NT2/D1 (cell line): Measurements from ENCODE around the gene CRB2.
"Not testable (repeated sequence)": the region's sequence is repeated elsewhere in the genome, so short reads cannot be mapped to it uniquely, and the experiment has no call there.

Experiments used
- DNase-seq: peaks from one replicate; pipeline ENCODE4 v3.0.0-alpha.2; 2011; ENCODE audit warnings: low read depth, low spot score
- H3K27me3 ChIP-seq: 2 replicates; pipeline ENCODE4 v1.6.0; 2011; ENCODE audit warnings: mild to moderate bottlenecking; ENCODE audit not compliant: insufficient read length, insufficient read depth
- H3K36me3 ChIP-seq: 2 replicates; pipeline ENCODE4 v1.6.1; 2011; ENCODE audit warnings: mild to moderate bottlenecking, low read length, mixed read lengths; ENCODE audit not compliant: insufficient read depth, insufficient read length
- H3K4me1 ChIP-seq: 2 replicates; pipeline ENCODE4 v1.5.1; 2011; ENCODE audit not compliant: insufficient read depth, insufficient read length
- H3K4me3 ChIP-seq: 2 replicates; pipeline ENCODE4 v1.5.1; 2011; ENCODE audit warnings: low read depth; ENCODE audit not compliant: insufficient read length
- H3K9ac ChIP-seq: 2 replicates; pipeline ENCODE4 v1.6.0; 2011; ENCODE audit warnings: low read depth; ENCODE audit not compliant: insufficient read length
- H3K9me3 ChIP-seq: 2 replicates; pipeline ENCODE4 v1.5.1; 2011; ENCODE audit warnings: mild to moderate bottlenecking, low read length; ENCODE audit not compliant: insufficient read depth
- SUZ12 ChIP-seq: IDR thresholded peaks from 2 replicates; pipeline ENCODE4 v1.6.1; 2011; ENCODE audit not compliant: insufficient read length, insufficient read depth; ENCODE audit errors: extremely low read depth
- YY1 ChIP-seq: IDR thresholded peaks from 2 replicates; pipeline ENCODE4 v1.6.1; 2011; ENCODE audit not compliant: insufficient read length, insufficient read depth
- ZNF274 ChIP-seq: IDR thresholded peaks from 2 replicates; pipeline ENCODE4 v1.6.1; 2011; ENCODE audit warnings: mild to moderate bottlenecking, low read depth, low read length

Gene CRB2

GRCh38 chr9:123331346-123332060 is 24.5 kb upstream of the CRB2 start:
- no peaks in the 10 kb centered on the region for H3K27me3 ChIP-seq
- TF ChIP-seq YY1, result no peak
- TF ChIP-seq SUZ12, result no peak
- no peak for TF ChIP-seq ZNF274
- H3K36me3 ChIP-seq, result no peaks in the 10 kb centered on the region
- H3K4me1 ChIP-seq, result peaks cover 3% of the 10 kb centered on the region
- DNase-seq, result no peak
- no peaks in the 10 kb centered on the region for H3K9me3 ChIP-seq
- H3K4me3 ChIP-seq, result no peak overlapping the region
- peak overlapping the region; percentile 33 for H3K9ac ChIP-seq

- H3K36me3 ChIP-seq, H3K4me3 ChIP-seq, H3K9me3 ChIP-seq, H3K4me1 ChIP-seq, H3K27me3 ChIP-seq, H3K9ac ChIP-seq, DNase-seq: not testable (repeated sequence)
Measured at GRCh38 chr9:123333058-123333669, 22.8 kb upstream of the CRB2 start.

GRCh38 chr9:123334639-123335038 is 21.4 kb upstream of the CRB2 start:
- Histone ChIP-seq H3K9me3 (no peaks in the 10 kb centered on the region), H3K27me3 (no peaks in the 10 kb centered on the region), H3K4me1 (peaks cover 9% of the 10 kb centered on the region), H3K4me3 (no peak overlapping the region), H3K9ac (no peak overlapping the region), H3K36me3 (no peaks in the 10 kb centered on the region)
- DNase-seq, result no peak
- TF ChIP-seq SUZ12 (no peak), YY1 (no peak), ZNF274 (no peak)

DNA sequence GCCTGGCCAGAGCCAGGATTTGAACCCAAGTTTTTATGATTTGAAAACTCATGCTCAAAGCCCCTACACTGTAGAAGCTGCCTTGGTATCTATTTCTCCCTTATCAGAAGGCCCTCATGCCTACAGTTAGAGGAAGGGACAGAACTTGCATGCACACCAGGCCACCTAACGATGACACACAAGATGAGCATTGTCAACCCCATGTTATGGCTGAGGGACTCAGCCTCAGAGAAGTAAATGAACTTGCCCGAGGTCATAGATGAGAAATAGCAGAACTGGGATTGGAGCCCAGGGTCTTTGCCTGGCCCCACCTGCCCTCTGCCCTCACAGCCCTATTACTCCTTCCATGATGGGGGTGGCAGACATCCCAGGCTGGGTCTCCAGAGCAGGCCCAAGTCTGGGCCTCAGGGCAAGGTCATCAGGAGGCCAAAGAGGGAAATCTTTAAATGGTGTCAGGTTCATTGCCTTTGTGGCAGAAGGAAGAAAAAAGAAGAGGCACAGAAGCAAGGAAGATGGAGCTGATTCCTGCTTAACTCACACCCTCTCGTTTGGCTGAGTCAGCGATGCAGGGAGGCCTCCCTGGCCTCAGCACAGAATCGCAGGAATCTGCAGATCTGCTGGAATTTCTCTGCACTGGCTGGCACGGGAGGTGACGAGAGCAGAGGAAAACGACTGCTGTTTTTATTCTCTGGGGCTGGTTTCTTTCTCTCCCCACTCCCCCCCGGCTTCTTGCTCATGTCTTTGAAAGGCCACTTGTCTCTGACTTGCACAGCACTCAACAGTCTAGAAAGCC is 20.6 kb upstream of the CRB2 start:
- H3K4me1 ChIP-seq, result peaks cover 15% of the 10 kb centered on the region
- H3K4me3 ChIP-seq, result no peak overlapping the region
- peak; percentile 62 for DNase-seq
- H3K36me3 ChIP-seq, result no peaks in the 10 kb centered on the region
- TF ChIP-seq ZNF274 (no peak), SUZ12 (no peak), YY1 (no peak)
- H3K9me3 ChIP-seq, result no peaks in the 10 kb centered on the region
- peak overlapping the region; percentile 33 for H3K9ac ChIP-seq
- H3K27me3 ChIP-seq, result no peaks in the 10 kb centered on the region

GRCh38 chr9:123335986-123336329 is 20.0 kb upstream of the CRB2 start:
- Histone ChIP-seq H3K4me3 (no peak overlapping the region), H3K4me1 (peaks cover 16% of the 10 kb centered on the region), H3K27me3 (no peaks in the 10 kb centered on the region), H3K9ac (no peak overlapping the region), H3K9me3 (no peaks in the 10 kb centered on the region), H3K36me3 (no peaks in the 10 kb centered on the region)
- DNase-seq, result no peak
- TF ChIP-seq YY1, result no peak
- no peak for TF ChIP-seq ZNF274
- no peak for TF ChIP-seq SUZ12

GRCh38 chr9:123336449-123336848 is 19.5 kb upstream of the CRB2 start:
- H3K36me3 ChIP-seq, result no peaks in the 10 kb centered on the region
- DNase-seq, result no peak
- no peaks in the 10 kb centered on the region for H3K27me3 ChIP-seq
- H3K9ac ChIP-seq, result no peak overlapping the region
- TF ChIP-seq ZNF274 (no peak), SUZ12 (no peak), YY1 (no peak)
- H3K4me3 ChIP-seq, result no peak overlapping the region
- H3K4me1 ChIP-seq, result peaks cover 16% of the 10 kb centered on the region
- no peaks in the 10 kb centered on the region for H3K9me3 ChIP-seq

DNA sequence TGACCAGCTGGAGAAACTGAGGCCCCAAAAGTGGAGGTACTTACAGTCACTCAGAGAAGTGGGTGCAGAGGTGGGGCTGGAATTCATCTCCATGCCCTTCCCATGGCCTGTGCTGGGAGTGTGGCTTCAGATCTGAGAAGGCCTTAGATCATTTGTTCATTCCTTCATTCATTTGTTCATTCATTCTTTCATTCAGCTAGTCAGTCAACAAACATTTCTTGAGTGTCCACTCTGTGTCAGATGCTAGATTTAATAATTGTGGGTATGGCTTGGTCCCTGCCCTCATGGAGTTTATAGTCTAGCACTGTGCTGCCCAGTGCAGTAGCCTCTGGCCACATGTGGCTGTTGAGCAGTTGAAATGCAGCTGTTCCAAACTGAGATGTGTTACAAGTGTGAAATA is 19.0 kb upstream of the CRB2 start:
- no peak overlapping the region for H3K4me3 ChIP-seq
- TF ChIP-seq YY1 (no peak), ZNF274 (no peak), SUZ12 (no peak)
- no peak for DNase-seq
- no peaks in the 10 kb centered on the region for H3K27me3 ChIP-seq
- H3K9me3 ChIP-seq, result no peaks in the 10 kb centered on the region
- peaks cover 16% of the 10 kb centered on the region for H3K4me1 ChIP-seq
- no peak overlapping the region for H3K9ac ChIP-seq
- H3K36me3 ChIP-seq, result no peaks in the 10 kb centered on the region
